ENCODE data around the gene RTEL1. TPM values are rescaled to one million over a fixed set of nuclear protein-coding genes. Genes with fewer than 3 reads are reported as not detected.

RTEL1 gene
- total and polyA plus RNA-seq, 8 donors = 7.6 to 70.4 (median 16.1) TPM

DNA sequence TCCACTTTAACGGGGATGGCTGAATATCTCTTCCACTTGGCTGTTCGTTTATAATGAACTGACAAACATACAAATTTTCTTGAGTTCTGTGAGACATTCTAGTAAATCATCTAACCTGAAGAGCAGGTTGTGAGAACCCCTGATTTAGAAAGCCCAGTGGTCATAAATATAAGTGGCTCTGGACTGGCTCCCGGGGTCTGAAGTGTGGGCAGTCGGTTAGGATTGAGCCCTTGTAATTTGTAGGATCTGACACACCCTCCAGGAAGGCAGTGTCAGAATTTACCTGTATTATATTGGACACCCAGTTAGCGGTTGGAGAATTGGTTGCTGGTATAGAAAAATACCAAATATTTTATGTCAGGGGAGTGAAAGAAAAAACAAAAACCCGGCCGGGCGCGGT is 24.4 kb upstream of the RTEL1 start:
- no peak overlapping the region for H3K27ac ChIP-seq
- H3K4me3 ChIP-seq = no peak overlapping the region
- no peaks in the 10 kb centered on the region for H3K27me3 ChIP-seq
- WGBS, 5 donors = 82 to 84% (median 83%) methylated on average over 9 of the region's 9 CpGs
- no peak for TF ChIP-seq POLR2A (IDR thresholded peaks at IDR 0.05)
- H3K9me3 ChIP-seq = no peaks in the 10 kb centered on the region
- intact Hi-C loops (cut with DNase I; ENCODE audit: low total_unique reads) = no loop called here
- peaks cover 3 to 10% (median 7%) of the 10 kb centered on the region in 4 donors for H3K4me1 ChIP-seq
- no peak for DNase-seq
- H3K36me3 ChIP-seq = no peaks in the 10 kb centered on the region

DNA sequence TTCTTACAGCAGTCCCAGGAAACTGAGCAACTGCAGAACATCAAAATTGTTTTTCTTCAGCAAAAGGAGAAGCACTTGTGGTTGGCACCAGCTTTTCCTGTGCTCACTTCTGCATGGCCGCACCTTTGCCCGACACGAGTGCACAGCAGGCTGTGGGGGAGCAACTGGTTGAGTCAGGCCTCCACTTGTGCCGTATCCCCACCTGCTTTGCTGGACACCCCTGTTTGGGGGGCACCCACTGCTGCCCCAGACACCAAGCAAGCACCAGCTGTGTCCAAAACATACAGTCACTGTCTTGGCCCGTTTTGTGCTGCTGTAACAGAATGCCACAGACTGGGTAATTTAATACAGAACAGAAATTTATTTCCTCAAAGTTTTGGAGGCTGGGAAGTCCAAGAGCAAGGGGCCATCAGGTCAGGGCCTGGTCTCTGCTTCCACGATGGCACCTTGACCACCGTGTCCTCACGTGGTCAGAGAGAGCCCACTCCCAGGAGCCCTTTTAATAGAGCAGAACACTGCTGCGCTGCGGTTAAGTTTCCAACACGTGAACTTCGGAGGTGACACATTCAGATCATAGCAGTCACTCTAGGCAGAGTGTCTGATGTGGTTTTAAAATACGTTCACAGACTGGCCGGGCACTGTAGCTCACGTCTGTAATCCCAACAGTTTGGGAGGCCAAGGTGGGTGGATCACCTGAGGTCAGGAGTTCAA is 22.5 kb upstream of the RTEL1 start:
- Histone ChIP-seq H3K36me3 (no peaks in the 10 kb centered on the region), H3K27me3 (no peaks in the 10 kb centered on the region), H3K9me3 (no peaks in the 10 kb centered on the region), H3K4me1 (peaks cover 0 to 17% (median 5%) of the 10 kb centered on the region in 4 donors), H3K4me3 (no peak overlapping the region), H3K27ac (peak overlapping the region; percentile 20 to 76 (median 55))
- no peak for TF ChIP-seq EP300 (IDR thresholded peaks at IDR 0.05)
- no peak for TF ChIP-seq POLR2A (IDR thresholded peaks at IDR 0.05)
- TF ChIP-seq, protein P1, sequence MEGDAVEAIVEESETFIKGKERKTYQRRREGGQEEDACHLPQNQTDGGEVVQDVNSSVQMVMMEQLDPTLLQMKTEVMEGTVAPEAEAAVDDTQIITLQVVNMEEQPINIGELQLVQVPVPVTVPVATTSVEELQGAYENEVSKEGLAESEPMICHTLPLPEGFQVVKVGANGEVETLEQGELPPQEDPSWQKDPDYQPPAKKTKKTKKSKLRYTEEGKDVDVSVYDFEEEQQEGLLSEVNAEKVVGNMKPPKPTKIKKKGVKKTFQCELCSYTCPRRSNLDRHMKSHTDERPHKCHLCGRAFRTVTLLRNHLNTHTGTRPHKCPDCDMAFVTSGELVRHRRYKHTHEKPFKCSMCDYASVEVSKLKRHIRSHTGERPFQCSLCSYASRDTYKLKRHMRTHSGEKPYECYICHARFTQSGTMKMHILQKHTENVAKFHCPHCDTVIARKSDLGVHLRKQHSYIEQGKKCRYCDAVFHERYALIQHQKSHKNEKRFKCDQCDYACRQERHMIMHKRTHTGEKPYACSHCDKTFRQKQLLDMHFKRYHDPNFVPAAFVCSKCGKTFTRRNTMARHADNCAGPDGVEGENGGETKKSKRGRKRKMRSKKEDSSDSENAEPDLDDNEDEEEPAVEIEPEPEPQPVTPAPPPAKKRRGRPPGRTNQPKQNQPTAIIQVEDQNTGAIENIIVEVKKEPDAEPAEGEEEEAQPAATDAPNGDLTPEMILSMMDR (IDR thresholded peaks at IDR 0.05) = no peak
- TF ChIP-seq POLR2AphosphoS5 (IDR thresholded peaks at IDR 0.05) = no peak
- peak; percentile 41 to 72 for DNase-seq
- intact Hi-C loops (cut with DNase I; ENCODE audit: low total_unique reads) = no loop called here
- 63 to 78% (median 71%) methylated on average over 10 to 15 of the region's 15 CpGs for WGBS, 5 donors

DNA sequence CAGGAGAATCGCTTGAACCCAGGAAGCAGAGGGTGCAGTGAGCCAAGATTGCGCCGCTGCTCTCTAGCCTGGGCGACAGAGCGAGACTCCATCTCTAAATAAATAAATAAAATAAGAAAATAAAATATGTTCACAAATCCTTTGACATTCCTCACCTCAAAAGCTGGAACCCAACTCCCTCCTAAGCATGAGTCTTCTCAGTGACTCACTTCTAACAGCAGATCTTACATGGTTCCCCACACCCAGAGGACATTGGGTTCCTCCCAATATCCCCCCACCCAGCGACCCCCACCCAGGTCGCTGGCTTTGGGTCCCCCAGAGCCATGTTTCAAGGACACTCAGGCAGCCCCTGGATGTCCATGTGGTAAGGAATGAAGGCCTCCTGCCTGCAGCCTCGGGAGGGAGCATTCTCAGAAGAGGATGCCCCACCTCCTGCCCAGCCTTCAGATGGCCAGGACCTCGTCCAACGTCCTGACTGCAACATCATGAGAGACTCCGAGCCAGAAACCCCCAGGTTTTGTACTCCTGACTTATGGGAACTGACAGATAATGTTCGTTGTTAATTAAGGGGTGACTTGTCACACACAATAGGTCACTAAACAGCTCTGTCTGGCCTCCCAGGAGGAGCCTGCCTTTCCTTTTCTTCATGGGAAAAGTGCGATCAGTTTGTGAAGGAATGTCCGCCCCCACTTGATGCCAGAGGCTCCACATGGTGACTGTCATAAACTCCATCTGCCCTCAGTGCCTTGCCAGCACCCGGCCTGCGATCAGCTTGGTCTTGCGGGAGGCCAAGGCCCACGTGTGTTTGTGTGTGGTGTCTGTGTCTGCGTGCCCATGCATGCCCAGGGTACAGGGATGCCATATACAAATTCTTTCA is 21.1 kb upstream of the RTEL1 start:
- intact Hi-C loops (cut with DNase I; ENCODE audit: low total_unique reads) = no loop called here
- peaks cover 0 to 20% (median 8%) of the 10 kb centered on the region in 4 donors for H3K4me1 ChIP-seq
- 67 to 77% (median 76%) methylated on average over 19 of the region's 19 CpGs for WGBS, 5 donors
- no peaks in the 10 kb centered on the region for H3K9me3 ChIP-seq
- H3K36me3 ChIP-seq = no peaks in the 10 kb centered on the region
- no peak overlapping the region for H3K4me3 ChIP-seq
- peak overlapping the region in 1 of 5 donors; percentile 58 for H3K27ac ChIP-seq
- H3K27me3 ChIP-seq = no peaks in the 10 kb centered on the region
- no peak for TF ChIP-seq EP300 (IDR thresholded peaks at IDR 0.05)
- TF ChIP-seq, protein P1 (IDR thresholded peaks at IDR 0.05) = no peak
- TF ChIP-seq POLR2A (IDR thresholded peaks at IDR 0.05) = no peak
- TF ChIP-seq POLR2AphosphoS5 (IDR thresholded peaks at IDR 0.05) = no peak
- no peak for DNase-seq

DNA sequence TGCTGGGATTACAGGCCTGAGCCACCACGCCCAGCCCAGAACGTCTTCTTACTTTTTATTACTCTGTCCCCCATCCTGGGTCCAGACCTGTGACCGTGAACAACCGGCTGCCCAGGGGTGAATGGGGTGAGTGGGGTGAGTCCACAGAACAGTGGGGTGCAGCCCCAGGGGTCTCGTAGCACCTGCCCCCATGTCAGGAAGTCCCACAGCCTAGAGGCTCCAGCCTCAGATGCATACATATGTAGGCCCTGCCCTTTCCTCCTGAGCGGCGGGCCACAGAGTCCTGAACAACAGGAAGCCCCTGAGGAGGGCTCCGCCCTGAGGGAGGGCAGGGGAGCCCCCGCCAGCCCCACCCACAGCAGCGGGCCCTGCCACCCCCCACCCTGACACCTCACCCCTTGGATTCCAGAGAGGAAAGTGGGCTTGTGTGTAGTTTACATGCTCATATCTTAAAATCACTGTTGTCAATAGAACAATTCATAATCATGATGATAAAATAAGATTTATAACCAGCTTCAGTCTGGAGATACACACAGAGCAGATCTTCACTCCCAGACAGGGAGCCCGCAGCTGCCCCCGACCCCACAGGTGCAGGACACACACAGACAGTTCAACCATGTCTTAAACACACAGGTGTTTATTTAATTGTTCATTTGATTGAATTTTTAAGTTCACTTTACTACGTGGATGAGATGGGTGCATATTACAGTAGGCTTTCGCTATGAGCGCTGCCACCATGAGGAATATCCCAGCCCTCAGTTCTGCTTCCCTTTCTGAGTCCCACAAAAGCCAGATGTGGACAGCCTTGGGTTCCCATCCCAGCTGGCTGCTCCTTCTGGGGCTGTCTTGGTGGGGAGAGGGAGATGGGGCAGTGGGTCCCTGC is 18.8 kb upstream of the RTEL1 start:
- Histone ChIP-seq H3K4me3 (peak overlapping the region in 2 of 4 donors; percentile 27 to 63), H3K4me1 (peaks cover 8 to 31% (median 21%) of the 10 kb centered on the region in 4 donors), H3K27ac (peak overlapping the region; percentile 37 to 84 (median 75)), H3K27me3 (no peaks in the 10 kb centered on the region), H3K9me3 (no peaks in the 10 kb centered on the region), H3K36me3 (no peaks in the 10 kb centered on the region)
- WGBS, 5 donors = 47 to 69% (median 55%) methylated on average over 12 to 15 of the region's 15 CpGs
- TF ChIP-seq POLR2A (IDR thresholded peaks at IDR 0.05) = no peak
- TF ChIP-seq EP300 (IDR thresholded peaks at IDR 0.05) = no peak
- peak in 2 of 3 donors; percentile 22 to 33 for TF ChIP-seq POLR2AphosphoS5 (IDR thresholded peaks at IDR 0.05)
- TF ChIP-seq, protein P1 (IDR thresholded peaks at IDR 0.05) = no peak
- intact Hi-C loops (cut with DNase I; ENCODE audit: low total_unique reads) = no loop called here
- DNase-seq = peak; percentile 43 to 67
